ENCODE data around the gene ZNF500. TPM values are rescaled to one million over a fixed set of nuclear protein-coding genes. Genes with fewer than 3 reads are reported as not detected.

The ZNF500 gene
- total and polyA plus RNA-seq, 8 donors, result 12.5 to 20.8 (median 15.2) TPM

GRCh38 chr16:4800290-4801041 is 33.5 kb upstream of the ZNF500 start:
- Histone ChIP-seq H3K9me3 (no peaks in the 10 kb centered on the region), H3K4me1 (peaks cover 20 to 42% of the 10 kb centered on the region in 2 donors), H3K27me3 (no peaks in the 10 kb centered on the region), H3K4me3 (peak overlapping the region in 1 of 2 donors; percentile 88), H3K27ac (peak overlapping the region in 1 of 2 donors; percentile 94), H3K36me3 (peaks cover 0 to 57% of the 10 kb centered on the region in 2 donors)
- no peak for TF ChIP-seq CTCF (IDR thresholded peaks at IDR 0.05)
- intact Hi-C loops (cut with DNase I), result no loop called here
- peak in 2 of 4 donors; percentile 63 to 87 for DNase-seq
- peak; percentile 9 for ATAC-seq

DNA sequence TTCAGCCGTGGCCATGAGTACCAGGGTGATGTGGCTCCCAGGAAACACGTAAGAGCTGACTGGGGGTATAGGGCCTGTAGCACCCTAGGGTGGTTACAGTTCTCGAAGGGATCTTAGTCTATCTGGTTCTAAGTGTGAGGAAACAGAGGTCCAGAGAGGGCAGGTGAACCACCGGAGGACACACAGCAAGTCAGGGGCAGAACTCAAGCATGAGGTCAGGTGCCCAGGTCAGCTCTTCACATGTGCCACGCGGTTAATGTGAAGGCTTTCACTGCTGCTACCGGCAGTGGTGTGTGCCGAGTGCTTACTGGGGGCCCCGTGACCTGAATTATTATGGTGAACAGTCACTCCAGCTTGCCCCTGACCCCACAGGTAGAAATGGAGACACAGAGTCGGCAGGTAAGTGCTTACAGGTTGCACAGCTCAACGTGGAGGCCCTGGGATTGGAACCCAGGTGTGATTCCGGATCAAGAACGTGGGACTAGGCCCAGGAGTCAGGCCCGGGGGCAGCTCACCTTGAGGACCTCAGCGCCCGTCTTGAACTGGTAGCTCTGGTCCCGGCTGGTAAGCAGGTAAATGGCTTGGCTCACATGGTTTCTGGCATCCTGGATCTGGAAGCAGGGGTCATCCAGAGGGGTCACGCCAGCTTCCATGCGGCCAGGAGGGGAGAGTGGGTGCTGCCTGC is 32.4 kb upstream of the ZNF500 start:
- intact Hi-C loops (cut with DNase I), result no loop called here
- Histone ChIP-seq H3K4me3 (no peak overlapping the region), H3K27me3 (no peaks in the 10 kb centered on the region), H3K4me1 (peaks cover 20 to 39% of the 10 kb centered on the region in 2 donors), H3K27ac (no peak overlapping the region), H3K9me3 (no peaks in the 10 kb centered on the region), H3K36me3 (peaks cover 0 to 46% of the 10 kb centered on the region in 2 donors)
- TF ChIP-seq CTCF (IDR thresholded peaks at IDR 0.05), result no peak
- ATAC-seq (no peak), DNase-seq (no peak)

DNA sequence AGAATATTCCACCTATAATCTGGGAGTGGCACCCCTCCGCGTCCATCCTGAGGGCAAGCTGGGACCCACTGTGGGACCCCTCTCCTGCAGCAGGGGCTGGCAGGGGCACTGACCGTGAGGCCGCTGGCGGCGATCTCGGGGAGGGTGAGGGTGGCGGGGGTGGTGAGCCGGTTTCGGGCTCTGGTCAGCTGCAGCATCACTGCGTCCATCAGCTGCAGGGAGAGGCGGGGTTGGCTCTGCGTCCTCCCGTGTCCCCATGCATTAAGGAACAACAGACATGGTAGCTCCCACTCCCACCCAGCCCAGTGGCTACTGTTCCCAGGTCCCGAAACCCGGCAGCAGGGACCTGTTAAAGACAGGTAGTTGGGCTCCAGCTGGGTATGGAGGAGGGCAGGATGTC is 31.5 kb upstream of the ZNF500 start:
- ATAC-seq, result no peak
- intact Hi-C loops (cut with DNase I), result no loop called here

GRCh38 chr16:4797805-4798252 is 30.9 kb upstream of the ZNF500 start:
- Histone ChIP-seq H3K36me3 (peaks cover 0 to 39% of the 10 kb centered on the region in 2 donors), H3K4me3 (no peak overlapping the region), H3K27me3 (no peaks in the 10 kb centered on the region), H3K9me3 (no peaks in the 10 kb centered on the region), H3K27ac (no peak overlapping the region), H3K4me1 (peaks cover 14 to 24% of the 10 kb centered on the region in 2 donors)
- DNase-seq, result no peak
- intact Hi-C loops (cut with DNase I), result no loop called here
- no peak for TF ChIP-seq CTCF (IDR thresholded peaks at IDR 0.05)
- no peak for ATAC-seq

More for the DNA sequence above, 31.5 kb upstream of the ZNF500 start:
- Histone ChIP-seq H3K4me3 (no peak overlapping the region), H3K27ac (no peak overlapping the region), H3K4me1 (peaks cover 18 to 30% of the 10 kb centered on the region in 2 donors), H3K9me3 (no peaks in the 10 kb centered on the region), H3K27me3 (no peaks in the 10 kb centered on the region), H3K36me3 (peaks cover 0 to 39% of the 10 kb centered on the region in 2 donors)
- no peak for TF ChIP-seq CTCF (IDR thresholded peaks at IDR 0.05)
- no peak for DNase-seq
